Inflammatory macrophage treated with lipopolysaccharide for 4 hours (primary cell): ENCODE measurements around the gene R3HCC1L.

Experiments used
- DNase-seq: peaks from one replicate; pipeline ENCODE4 v3.0.0-alpha.2; 2020

The R3HCC1L gene

DNA sequence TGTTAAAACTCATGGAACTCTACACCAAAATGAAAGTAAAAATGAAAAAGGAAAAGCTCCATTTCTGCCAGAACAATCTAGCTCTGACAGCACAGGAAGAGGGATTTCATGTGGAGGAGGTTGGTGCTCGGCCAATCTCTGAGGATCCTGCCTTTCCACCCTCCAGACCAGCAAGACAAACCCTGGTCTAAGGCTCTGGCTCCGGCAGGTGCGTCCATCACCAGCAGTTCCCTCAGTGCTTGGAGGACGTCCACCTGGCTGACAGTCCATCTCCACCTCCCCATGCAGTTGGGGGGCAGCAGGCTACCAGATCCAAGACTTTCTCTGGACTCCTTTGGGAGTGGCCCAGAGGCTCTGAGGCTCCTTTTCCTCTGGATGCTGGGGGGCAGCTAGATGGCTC is 158.5 kb downstream of the R3HCC1L start:
- no peak for DNase-seq

DNA sequence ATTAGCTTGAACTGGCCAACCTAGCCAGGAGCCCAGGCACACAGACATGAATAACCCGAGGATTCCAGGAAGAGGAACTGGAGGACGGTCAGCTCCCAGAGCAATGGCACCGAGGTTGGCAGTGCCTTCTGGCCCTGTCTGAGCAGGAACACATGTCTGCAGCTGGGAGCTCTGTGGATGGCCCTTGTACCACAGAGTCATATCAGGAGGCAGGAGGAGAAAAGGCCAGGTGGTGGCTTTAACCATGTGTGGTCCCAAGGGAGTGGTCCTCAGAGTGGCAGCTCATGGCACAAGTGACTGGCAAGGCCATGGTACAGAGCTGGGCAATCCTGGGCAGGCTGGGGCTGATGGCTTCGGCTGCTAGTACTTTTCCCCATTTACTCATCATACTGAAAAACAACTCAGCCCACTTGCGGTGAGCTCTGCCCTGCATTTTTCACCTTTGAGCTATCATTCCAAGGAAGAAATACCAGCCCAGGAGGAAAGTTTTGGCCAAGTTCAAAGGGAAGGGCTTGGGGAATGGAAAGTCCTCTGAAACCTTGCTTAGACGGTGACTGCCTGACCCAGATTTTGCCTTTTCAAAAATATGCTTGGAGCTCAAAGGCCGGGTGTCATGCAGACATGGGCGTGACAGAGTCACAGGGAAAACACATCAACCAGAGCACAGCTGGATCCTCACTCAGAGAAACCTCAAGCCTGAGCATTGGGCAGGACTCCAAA is 159.3 kb downstream of the R3HCC1L start:
- DNase-seq = no peak

DNA sequence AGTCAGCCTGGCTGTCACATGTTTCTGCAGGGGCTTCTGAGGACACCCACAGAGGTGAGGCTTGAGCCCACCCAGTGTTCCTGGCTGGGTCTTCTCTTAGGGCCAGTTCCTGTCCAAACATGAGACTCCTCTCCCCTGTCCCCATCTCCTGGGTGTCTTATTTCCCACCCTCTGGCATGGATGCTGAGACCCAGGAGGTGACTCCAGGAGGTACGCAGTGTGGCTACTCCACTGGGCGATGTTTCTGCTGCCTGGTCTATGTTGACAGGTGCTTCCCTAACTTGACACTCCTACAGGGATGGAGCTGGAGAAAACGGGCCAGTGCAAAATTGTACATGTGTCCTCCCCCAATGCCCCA is 159.8 kb downstream of the R3HCC1L start:
- DNase-seq = no peak
